Smooth muscle cell (in vitro differentiated cells): ENCODE measurements around the gene SLCO3A1. TPM values are rescaled to one million over a fixed set of nuclear protein-coding genes. Genes with fewer than 3 reads are reported as not detected.

ENCODE experiments used
- DNase-seq: peaks from one replicate; lab custom pipeline; 2025; ENCODE audit not compliant: unreplicated experiment; lab: John Stamatoyannopoulos, UW
- H2AFZ ChIP-seq: fragments of 200-600 bp; sonication (generic); 2 replicates; pipeline ENCODE4 v1.6.0; 2016; ENCODE audit warnings: antibody characterized with exemption, low read depth, mild to moderate bottlenecking
- H3F3A ChIP-seq: fragments of 200-600 bp; sonication (generic); 2 replicates; pipeline ENCODE4 v1.6.0; 2017; ENCODE audit warnings: antibody characterized with exemption, low read depth
- H3K27ac ChIP-seq: fragments of 200-600 bp; sonication (generic); 2 replicates; pipeline ENCODE4 v1.5.1; 2016; ENCODE audit warnings: low read depth, mild to moderate bottlenecking
- H3K27me3 ChIP-seq: fragments of 200-600 bp; sonication (generic); 2 replicates; pipeline ENCODE4 v1.6.1; 2016; ENCODE audit warnings: low read depth, mild to moderate bottlenecking
- H3K36me3 ChIP-seq: fragments of 200-600 bp; sonication (generic); 2 replicates; pipeline ENCODE4 v1.5.1; 2016; ENCODE audit warnings: low read depth
- H3K4me1 ChIP-seq: fragments of 200-600 bp; sonication (generic); 2 replicates; pipeline ENCODE4 v1.5.1; 2016; ENCODE audit warnings: low read depth
- H3K4me2 ChIP-seq: fragments of 200-600 bp; sonication (generic); 2 replicates; pipeline ENCODE4 v1.6.0; 2016; ENCODE audit warnings: mild to moderate bottlenecking
- H3K4me3 ChIP-seq: fragments of 200-600 bp; sonication (generic); 2 replicates; pipeline ENCODE4 v1.5.1; 2016; ENCODE audit warnings: mild to moderate bottlenecking
- H3K79me2 ChIP-seq: fragments of 200-600 bp; sonication (generic); 2 replicates; pipeline ENCODE4 v1.6.0; 2016; ENCODE audit warnings: low read depth, mild to moderate bottlenecking
- H3K9ac ChIP-seq: fragments of 200-600 bp; sonication (generic); 2 replicates; pipeline ENCODE4 v1.6.0; 2016; ENCODE audit warnings: low read depth
- H3K9me3 ChIP-seq: fragments of 200-600 bp; sonication (generic); replicated peaks from 2 replicates; pipeline ENCODE4 v1.5.1; 2016; ENCODE audit warnings: low read depth
- H4K20me1 ChIP-seq: fragments of 200-600 bp; sonication (generic); 2 replicates; pipeline ENCODE4 v1.6.0; 2016; ENCODE audit warnings: low read depth
- WGBS: methylation state at CpG from one replicate; pipeline ENCODE4 v1.1.7; 2016; ENCODE audit warnings: low lambda C conversion rate; 5-methylcytosine and 5-hydroxymethylcytosine counted together
- polyA plus RNA-seq: library from polyadenylated mRNA; unstranded; fragments of >200 nt; fragmentation: Nextera tagmentation; extraction: Ambion mirVana; gene quantifications from 2 replicates; pipeline ENCODE4 v1.2.1, GENCODE V29; 2016
- total RNA-seq: library from RNA; depleted of rRNA; stranded (reverse); fragments of >200 nt; gene quantifications from 2 replicates; pipeline ENCODE4 v1.2.3, GENCODE V29; 2014
- TF ChIP-seq, protein P1 (sequence below): fragments of 200-600 bp; sonication (generic); IDR thresholded peaks from 2 replicates; pipeline ENCODE4 v1.5.1; 2017; ENCODE audit warnings: borderline replicate concordance, mild to moderate bottlenecking, antibody characterized with exemption; ENCODE audit not compliant: insufficient read depth, poor library complexity, severe bottlenecking

SLCO3A1 gene
- total and polyA plus RNA-seq, 2 experiments from 2014 or later, result 1.3 to 12.6 TPM

DNA sequence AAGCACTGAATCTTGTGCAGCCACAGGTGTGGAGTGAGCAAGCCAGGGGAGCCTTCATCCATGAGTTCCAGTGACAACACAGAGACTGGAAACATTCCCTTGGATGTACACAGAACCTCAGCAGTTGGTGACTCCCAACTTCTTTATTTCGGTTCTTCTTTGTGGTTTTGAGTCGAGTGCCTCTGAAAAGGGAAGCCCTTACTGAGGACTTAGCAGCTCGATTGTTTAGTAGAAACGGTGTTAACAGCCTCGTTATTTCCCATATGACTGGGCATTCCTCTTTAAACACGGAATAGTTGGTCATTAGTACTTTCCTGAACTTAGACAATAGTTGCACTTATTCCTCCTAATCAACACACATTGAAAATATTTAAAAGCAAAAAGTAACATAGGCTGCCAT is 7.7 kb downstream of the SLCO3A1 start:
- H3K79me2 ChIP-seq, result no peaks in the 10 kb centered on the region
- DNase-seq, result no peak
- peaks cover 6% of the 10 kb centered on the region for H3K27me3 ChIP-seq
- TF ChIP-seq, protein P1, sequence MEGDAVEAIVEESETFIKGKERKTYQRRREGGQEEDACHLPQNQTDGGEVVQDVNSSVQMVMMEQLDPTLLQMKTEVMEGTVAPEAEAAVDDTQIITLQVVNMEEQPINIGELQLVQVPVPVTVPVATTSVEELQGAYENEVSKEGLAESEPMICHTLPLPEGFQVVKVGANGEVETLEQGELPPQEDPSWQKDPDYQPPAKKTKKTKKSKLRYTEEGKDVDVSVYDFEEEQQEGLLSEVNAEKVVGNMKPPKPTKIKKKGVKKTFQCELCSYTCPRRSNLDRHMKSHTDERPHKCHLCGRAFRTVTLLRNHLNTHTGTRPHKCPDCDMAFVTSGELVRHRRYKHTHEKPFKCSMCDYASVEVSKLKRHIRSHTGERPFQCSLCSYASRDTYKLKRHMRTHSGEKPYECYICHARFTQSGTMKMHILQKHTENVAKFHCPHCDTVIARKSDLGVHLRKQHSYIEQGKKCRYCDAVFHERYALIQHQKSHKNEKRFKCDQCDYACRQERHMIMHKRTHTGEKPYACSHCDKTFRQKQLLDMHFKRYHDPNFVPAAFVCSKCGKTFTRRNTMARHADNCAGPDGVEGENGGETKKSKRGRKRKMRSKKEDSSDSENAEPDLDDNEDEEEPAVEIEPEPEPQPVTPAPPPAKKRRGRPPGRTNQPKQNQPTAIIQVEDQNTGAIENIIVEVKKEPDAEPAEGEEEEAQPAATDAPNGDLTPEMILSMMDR, result no peak
- 81% methylated on average over 6 of the region's 6 CpGs for WGBS
- no peaks in the 10 kb centered on the region for H3K4me1 ChIP-seq
- no peaks in the 10 kb centered on the region for H3K9me3 ChIP-seq
- H3K4me2 ChIP-seq, result no peak overlapping the region
- H3K4me3 ChIP-seq, result no peak overlapping the region
- no peaks in the 10 kb centered on the region for H3K36me3 ChIP-seq
- no peaks in the 10 kb centered on the region for H4K20me1 ChIP-seq
- H3F3A ChIP-seq, result no peaks in the 10 kb centered on the region
- H2AFZ ChIP-seq, result no peak overlapping the region
- H3K9ac ChIP-seq, result no peak overlapping the region
- H3K27ac ChIP-seq, result no peak overlapping the region

DNA sequence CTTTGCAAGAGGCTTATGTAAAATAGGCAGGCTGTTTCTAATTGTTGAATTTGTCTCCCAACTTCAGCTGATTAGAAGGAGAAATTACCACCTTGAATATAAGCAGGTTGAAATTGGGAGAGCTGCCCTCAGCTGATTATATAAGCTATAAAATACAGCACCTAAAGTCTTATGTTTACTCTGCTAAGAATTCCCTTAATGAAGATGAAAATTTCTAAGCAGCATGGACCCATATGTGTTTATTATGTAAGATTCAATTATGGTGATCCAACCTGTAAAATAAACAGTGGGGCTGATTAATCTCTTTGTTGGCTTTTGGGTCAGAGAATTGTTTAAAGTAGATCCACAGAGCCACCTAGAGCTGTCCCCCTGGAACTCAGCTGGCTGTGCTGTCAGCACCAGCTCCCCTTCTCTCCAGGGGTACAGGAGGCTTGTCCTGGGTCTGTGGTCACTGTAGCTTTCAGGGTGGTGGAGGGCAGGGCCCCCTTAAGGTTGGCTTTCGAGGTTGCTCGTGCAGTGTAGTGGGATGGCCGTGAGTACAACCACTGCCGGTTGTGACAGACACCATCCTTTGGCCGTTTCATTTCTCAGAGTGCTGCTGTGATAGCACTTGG is 9.5 kb downstream of the SLCO3A1 start:
- TF ChIP-seq, protein P1, result no peak
- 83% methylated on average over 5 of the region's 5 CpGs for WGBS
- Histone ChIP-seq H3K27me3 (no peaks in the 10 kb centered on the region), H3K79me2 (no peaks in the 10 kb centered on the region), H3K9me3 (no peaks in the 10 kb centered on the region), H2AFZ (no peak overlapping the region), H3K36me3 (no peaks in the 10 kb centered on the region), H3K4me2 (no peak overlapping the region), H3K4me3 (no peak overlapping the region), H3K27ac (no peak overlapping the region), H3F3A (no peaks in the 10 kb centered on the region), H3K9ac (no peak overlapping the region), H3K4me1 (peaks cover 4% of the 10 kb centered on the region), H4K20me1 (no peaks in the 10 kb centered on the region)
- no peak for DNase-seq

GRCh38 chr15:91863621-91864255 is 10.2 kb downstream of the SLCO3A1 start:
- H3K27me3 ChIP-seq, result no peaks in the 10 kb centered on the region
- H4K20me1 ChIP-seq, result no peaks in the 10 kb centered on the region
- H3K4me3 ChIP-seq, result no peak overlapping the region
- H3K9ac ChIP-seq, result no peak overlapping the region
- no peaks in the 10 kb centered on the region for H3F3A ChIP-seq
- no peak overlapping the region for H2AFZ ChIP-seq
- H3K4me2 ChIP-seq, result no peak overlapping the region
- H3K36me3 ChIP-seq, result no peaks in the 10 kb centered on the region
- H3K79me2 ChIP-seq, result no peaks in the 10 kb centered on the region
- peaks cover 4% of the 10 kb centered on the region for H3K4me1 ChIP-seq
- no peak overlapping the region for H3K27ac ChIP-seq
- TF ChIP-seq, protein P1, result no peak
- no peaks in the 10 kb centered on the region for H3K9me3 ChIP-seq
- WGBS, result 84% methylated on average over 7 of the region's 7 CpGs
- DNase-seq, result no peak

DNA sequence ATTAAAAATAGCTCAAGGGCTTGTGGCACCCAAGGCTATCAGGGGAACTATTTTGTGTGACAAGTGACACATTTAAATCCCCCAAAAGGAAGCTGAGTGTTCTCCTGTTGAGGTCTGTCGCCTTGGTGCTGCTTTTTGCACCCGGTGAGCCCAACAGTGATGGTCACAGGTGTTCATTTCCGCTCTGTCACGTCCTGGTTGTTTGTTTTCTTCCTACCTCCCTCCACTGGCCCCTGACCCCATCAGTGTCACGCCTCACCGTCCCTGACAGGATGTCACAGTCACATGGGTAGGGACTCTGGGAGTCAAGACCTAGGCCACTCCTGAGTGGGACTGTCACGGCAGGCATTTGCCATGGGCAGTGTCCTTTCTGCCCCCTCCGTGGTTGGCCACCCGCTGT is 11.2 kb downstream of the SLCO3A1 start:
- H2AFZ ChIP-seq, result no peak overlapping the region
- 79% methylated on average over 9 of the region's 9 CpGs for WGBS
- H3K4me1 ChIP-seq, result peaks cover 4% of the 10 kb centered on the region
- H3K4me2 ChIP-seq, result no peak overlapping the region
- TF ChIP-seq, protein P1, result no peak
- no peak overlapping the region for H3K27ac ChIP-seq
- H3F3A ChIP-seq, result no peaks in the 10 kb centered on the region
- H3K79me2 ChIP-seq, result no peaks in the 10 kb centered on the region
- no peak overlapping the region for H3K4me3 ChIP-seq
- no peaks in the 10 kb centered on the region for H3K9me3 ChIP-seq
- H4K20me1 ChIP-seq, result no peaks in the 10 kb centered on the region
- no peak for DNase-seq
- no peaks in the 10 kb centered on the region for H3K36me3 ChIP-seq
- H3K27me3 ChIP-seq, result no peaks in the 10 kb centered on the region
- H3K9ac ChIP-seq, result no peak overlapping the region
